Stimulated activated CD4-positive, alpha-beta T cell treated with anti-CD3 and anti-CD28 coated beads, Interleukin-4, amount 100 ng/mL, for 48 hours (primary cell): ENCODE data around the gene PPP1R13B.
"Not testable (repeated sequence)": the region's sequence is repeated elsewhere in the genome, so short reads cannot be mapped to it uniquely, and the experiment has no call there.

Source experiments
- DNase-seq, 2 donors: peaks; one replicate each; pipeline ENCODE4 v3.0.0-alpha.2; 2020; ENCODE audit warnings: low read depth in 2 of 2

The PPP1R13B gene

DNA sequence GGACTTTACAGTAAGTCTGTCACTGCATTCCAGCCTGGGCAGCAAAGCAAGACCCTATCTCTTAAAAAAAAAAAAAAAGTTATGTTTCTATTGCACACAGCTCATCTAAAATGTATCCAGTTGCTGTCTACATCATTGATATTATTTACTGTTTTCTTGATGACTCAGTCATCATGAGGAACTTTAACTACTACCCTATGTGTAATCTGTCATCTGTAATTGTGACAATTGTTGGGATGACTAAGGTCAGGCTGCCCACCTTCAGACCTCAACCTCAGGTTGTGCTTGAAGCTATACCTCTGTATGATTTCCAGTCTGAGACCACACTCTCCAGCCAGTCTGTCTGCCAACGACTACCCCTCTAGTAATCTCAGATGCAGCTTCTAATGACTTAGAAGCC is 15.3 kb downstream of the PPP1R13B start:
- no peak for DNase-seq

DNA sequence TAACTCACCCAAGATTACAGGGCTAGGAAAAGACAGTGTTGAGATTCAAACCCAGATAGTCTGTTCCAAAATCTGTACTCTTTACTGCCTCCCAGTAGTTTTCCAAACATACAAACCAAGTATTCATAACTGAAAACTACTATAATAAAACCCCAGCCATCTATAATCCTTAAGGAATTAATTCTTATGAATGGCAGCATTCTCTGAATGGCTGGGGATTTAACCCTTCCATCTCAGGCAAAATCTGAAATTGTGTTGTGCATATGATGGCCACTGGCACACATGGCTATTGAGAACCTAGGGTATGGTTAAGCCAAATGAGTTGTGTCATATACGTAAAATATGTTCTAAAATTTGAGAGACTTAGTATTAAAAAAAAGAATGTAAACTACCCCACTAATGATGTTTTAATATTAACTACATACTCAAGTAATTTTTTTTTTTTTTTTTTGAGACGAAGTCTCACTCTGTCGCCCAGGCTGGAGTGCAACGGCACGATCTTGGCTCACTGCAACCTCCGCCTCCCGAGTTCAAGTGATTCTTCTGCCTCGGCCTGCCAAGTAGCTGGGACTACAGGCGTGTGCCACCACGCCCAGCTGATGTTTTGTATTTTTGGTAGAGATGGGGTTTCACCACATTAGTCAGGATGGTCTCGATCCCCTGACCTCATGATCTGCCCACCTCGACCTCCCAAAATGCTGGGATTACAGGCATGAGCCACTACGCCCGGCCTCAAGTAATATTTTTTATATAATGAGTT is 16.7 kb downstream of the PPP1R13B start:
- no peak for DNase-seq

DNA sequence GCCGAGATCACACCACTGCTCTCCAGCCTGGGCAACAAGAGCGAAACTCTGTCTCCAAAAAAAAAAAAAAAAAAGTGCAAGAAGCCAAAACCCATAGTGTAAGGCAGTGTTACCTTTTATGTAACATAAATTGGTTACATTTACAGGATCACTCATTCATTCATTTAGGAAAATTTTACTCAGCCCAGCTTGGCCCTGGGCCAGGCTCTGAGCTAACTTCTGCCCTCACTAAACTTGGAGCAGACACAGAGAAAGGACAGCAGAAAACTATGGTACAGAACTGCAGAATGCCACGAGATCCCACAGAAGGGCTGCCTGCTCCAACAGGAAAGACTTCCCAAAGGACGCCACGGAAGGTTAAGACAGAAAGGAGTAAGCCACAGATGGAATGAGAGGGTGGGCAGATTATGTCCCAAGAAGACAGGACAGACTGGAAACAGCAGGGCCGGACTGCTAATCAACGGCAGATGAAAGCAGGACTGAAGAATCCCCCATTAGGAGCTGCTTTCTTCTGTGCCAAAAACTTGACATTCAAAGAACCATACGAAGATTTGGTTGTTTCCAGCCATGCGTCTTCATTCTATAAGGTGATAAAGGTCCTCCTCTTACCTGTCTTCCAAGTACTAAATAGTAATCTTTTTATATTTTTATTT is 18.9 kb downstream of the PPP1R13B start:
- peak in 1 of 2 donors; percentile 12 for DNase-seq

DNA sequence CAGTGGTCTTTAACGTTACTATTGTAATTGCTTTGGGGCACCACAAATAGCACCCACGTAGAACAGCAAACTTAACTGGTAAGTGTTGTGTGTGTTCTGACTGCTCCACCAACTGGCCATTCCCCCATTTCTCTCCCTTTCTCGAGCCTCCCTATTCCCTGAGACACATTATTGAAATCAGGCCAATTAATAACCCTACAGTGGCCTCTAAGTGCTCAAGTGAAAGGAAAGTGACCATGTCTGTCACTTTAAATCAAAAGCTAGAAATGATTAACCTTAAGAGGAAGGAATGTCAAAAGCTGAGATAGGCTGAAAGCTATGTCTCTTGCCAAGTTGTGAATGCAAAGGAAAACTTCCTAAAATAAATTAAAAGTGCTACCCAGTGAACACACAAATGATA is 22.3 kb downstream of the PPP1R13B start:
- no peak for DNase-seq

DNA sequence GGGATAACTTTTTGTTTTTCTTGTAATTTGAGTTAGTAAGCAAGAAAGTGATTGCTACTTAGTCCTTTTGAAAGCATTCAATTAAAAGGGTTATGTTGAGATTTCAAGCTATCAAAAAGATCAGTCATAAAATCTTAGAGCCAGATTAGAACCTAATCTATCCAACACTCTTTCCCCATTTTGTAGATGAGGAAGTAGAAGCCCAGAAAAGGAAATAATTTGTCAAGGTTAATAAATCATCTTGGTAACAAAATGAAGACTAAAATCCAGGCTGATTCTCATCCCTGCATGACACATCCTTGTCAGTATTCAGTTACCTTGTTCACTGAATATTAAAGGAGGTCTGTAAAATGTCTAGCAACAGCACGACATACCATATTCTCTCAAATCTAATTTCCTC is 26.5 kb downstream of the PPP1R13B start:
- DNase-seq, result no peak

DNA sequence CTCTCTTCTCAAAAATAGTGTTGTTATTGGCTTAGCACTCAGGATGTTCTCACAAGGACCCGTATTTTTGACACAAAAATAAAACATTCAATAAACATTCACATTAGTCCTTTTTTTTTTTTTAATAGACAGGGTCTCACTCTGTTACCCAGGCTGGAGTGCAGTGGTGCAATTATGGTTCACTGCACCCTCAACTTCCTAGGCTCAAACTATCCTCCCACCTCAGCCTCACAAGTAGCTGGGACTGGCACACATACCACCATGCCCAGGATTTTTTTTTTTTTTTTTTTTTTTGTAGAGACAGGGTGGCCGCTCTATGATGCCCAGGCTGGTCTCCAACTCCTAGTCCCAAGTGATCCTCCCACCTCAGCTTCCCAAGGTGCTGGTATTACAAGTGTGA is 27.0 kb downstream of the PPP1R13B start:
- no peak for DNase-seq

DNA sequence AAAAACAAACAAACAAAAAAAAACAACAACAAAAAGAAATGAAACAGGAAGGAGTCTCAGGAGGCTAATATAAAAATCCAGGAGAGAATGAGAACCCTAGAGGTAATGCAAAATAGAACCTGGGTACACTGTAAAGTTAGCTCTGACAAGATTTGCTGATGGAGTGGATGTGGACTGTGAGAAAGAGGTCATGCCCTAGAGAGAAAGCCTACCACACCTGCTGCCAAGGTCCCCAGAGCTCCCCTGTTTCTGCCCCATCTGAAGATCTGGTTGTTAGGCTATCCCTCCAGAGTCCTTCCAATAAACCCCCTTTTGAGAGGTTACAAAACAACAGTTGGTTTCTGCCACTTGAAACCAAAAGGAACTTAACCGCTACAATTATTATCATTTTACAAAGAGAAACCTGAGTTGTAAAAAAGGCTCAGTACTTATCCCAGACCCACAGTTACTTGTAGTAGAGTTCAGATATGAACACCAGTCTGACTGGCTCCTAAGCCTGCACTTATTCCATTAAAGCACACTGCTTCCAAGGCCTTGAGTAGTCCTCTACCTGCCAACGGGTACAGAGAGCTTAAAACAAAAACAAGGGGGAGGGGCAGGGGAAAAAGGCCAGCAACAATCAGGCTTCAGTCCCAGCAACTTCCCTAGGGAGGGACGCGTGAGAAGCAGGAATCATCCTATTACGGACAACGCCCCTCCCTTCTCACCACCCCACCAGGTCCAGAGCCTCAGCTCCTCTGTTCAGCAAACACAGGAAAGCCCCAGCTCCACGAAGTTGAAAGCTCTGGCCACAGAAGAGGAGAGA is 27.7 kb downstream of the PPP1R13B start:
- no peak for DNase-seq

DNA sequence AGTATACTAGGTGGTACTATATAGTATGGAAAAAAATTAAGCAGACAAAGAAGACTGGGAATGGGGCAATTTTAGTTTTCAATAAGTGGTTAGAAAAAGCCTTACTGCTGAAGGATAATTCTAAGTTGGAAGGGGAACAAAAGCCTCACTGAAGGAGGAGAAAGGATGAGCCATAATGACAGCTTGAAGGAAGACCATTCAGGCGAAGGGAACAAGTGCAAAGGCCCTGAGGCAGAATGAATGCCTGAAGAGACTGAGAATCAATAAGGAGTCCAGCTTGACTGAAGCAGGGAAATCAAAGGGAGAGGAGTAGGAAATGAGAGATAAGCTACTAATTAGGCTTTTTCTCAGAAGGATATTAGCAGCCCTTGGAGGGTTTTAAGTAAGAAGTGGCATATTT is 28.5 kb downstream of the PPP1R13B start:
- DNase-seq, result no peak

DNA sequence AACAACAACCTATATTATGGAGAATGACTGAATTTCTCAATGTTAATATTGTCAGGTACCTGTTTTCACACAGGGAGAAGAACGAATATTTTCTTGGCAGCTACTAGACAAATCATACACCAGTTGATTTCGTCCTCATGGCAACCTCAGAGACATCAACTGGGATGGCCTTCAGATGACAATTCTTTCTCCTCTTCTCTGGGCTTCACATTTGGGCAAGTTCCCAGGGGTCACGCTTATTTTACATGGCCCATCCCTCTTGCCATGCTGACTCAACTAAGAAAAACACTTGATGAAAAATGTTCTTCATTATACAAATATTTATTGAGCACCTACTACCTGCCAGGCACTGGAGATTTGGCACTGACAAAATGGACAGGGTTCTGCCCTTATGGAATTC is 29.0 kb downstream of the PPP1R13B start:
- DNase-seq, result no peak

DNA sequence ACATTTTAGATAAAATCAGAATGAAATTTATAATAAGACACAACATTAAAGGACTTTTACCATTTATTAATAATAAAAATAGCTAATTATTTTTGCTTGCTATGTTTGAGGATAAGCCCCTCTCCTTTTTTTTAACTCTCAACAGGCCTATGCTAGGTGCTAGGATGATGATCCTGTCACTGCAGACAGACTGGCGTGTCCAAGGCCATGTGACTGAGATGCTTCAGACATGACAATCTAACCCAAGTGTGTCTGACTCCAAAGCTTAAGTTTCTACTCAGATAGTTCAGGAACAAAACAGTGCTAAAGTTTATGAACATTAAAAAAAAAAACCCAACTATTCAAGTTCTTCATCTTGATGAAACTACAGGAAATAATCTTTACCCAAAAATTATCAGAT is 29.8 kb downstream of the PPP1R13B start:
- DNase-seq, result no peak

DNA sequence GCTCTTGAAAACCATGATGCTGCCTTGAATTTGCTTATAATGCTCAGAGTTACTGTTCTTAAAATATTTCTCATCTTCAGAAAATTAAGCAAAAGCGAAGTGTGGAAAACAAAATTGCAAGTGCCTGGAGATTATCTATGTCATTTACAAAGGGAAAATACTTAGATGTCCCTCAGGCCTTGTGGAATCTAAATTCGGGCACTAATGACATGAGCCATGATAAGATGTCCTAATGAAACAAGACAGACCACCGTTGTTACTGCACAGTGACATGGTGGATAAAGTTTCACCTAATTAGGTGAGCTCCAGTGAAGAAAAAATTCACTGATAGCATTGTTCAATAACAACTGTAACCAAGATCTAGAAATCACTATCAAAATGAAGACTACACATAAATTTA is 30.4 kb downstream of the PPP1R13B start:
- DNase-seq, result no peak

DNA sequence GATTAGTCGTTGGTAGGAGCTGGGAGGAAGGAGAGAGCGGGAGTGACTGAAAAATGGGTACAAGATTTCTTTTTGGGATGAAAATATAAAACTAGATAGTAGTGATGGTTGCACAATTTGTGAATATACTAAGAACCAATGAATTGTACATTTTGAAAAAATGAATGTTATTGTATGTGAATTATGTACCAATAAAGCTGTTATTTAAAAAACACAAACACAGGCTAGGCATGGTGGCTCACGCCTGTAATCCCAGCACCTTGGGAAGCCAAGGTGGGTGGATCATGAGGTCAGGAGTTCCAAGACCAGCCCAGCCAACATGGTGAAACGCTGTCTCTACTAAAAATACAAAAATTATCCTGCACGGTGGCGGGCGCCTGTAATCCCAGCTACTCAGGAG is 32.1 kb downstream of the PPP1R13B start:
- DNase-seq, result no peak

DNA sequence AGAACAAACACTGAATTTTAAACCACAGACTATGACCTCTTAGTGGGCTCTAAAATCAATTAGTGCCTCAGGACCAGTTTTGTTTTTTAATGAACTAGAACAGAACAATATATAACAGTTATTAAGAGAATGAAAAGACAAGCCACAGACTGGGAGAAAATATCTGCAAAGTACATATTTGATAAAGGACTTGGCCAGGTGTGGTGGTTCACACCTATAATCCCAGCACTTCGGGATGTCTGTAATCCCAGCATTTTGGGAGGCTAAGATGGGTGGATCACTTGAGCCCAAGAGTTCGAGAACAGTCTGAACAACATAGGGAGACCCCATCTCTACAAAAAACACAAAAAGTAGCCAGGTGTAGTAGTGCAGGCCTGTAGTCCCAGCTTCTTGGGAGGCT is 36.2 kb downstream of the PPP1R13B start:
- DNase-seq, result no peak

DNA sequence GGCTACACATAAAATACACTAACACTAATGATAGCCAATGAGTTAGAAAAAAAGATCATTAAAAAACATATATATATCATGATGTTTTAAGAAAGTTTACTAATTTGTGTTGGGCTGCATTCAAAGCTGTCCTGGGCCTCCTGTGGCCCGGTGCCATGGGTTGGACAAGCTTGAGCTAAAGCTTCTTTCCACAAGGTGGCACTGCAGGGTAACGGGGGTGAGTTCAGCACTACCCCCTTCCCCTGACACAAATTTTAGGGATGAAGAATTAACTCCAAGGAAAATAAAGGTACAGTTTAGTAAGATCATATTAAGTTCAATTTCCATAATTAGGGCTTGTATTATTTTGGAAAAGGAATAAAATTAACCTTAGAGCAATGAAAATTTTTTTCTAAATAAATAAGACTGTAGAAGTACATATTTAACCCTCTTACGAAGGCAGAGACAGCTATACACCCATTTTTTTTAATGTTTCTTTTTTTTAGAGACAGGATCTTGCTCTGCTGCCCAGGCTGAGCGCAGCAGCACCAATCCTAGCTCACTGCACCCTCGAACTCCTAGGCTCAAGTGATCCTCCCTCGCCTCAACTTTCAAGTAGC is 38.9 kb downstream of the PPP1R13B start:
- peak; percentile 56 to 63 for DNase-seq

DNA sequence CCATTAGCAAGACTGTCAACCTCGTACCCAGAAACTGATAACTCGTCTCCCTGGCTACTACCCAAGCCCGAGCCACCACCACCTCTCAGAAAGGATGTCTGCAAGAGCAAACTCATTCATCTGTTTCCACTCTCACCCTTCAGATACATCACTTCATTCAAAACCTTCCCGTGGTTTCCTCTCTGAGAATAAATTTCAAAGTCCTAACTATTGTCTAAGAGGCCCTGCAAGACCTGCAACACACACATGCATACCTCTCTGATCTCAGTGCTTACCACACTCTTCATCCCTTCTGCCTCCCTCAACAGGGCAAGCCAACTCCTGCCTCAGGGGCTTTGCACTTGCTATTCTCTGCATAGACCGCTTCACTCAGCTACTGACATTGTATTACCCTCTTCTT is 40.6 kb downstream of the PPP1R13B start:
- no peak for DNase-seq

DNA sequence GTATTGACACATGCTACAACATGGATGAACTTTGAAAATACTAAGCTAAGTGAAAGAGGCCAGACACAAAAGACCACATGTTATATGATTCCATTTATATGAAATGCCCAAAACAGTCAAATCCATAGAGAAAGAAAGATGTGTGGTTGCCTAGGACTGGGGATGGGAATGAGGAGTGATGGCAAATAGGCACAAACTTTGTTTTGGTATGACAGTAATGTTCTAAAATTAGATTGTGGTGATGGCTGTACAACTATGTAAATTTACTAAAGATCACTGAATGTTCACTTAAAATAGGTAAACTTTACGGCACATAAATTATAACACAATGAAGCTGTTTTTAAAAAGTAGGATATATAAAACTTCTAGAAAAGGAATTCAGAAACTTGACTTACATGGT is 41.7 kb downstream of the PPP1R13B start:
- no peak for DNase-seq

DNA sequence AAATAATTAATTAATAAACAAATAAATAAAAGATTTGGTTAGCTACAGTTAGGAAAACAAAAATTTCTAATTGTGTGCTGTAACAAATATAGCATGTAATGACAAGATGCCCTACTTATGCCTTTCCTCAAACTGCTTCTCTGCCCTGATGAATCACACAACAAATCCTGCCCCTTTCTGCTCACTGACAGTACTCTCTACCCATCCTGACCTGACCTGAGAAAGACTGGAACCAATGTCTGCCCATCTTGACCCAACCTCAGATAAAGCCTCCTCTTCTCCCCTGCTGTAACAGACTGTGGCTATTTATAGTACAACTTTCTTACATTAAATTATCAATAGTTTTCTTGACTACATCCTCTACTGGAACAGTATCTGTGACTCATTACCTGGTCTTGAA is 43.7 kb downstream of the PPP1R13B start:
- DNase-seq, result no peak

DNA sequence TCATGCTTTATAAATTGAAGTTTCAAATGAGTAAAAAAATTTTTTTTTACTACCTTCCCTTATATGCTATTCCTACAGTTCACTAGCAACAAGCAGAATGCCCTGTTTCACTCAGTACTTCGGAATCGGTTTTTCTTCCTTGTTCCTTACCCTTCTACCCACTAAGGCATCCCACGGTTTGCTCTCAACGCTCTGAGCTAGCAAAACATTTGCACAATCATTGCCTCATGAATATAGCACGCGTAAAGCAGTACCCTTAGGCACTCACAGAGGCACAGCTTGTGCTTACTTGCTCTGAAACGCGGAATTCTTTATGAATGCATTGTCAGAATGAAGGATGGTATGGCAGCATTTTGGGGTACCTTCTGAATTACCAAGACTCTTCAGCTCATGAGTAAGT is 45.0 kb downstream of the PPP1R13B start:
- DNase-seq, result no peak

DNA sequence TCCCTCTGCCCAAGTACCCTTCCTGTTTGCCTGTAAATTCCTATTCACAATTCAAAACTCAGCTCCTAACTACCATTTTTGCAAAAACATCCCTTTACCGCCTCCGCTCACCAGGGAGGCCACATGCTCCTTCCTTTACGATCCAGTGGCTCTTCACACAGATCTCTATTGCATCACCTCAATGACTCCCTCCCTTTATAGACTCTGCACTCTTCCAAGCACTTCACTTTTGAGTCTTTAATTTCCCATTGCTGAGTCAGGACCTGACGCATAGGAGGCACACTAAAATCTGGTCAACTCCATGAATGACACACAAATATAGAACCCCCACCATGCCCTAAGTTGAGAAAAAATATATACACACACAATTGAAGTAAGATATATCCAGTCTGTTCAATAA is 45.9 kb downstream of the PPP1R13B start:
- DNase-seq, result no peak

DNA sequence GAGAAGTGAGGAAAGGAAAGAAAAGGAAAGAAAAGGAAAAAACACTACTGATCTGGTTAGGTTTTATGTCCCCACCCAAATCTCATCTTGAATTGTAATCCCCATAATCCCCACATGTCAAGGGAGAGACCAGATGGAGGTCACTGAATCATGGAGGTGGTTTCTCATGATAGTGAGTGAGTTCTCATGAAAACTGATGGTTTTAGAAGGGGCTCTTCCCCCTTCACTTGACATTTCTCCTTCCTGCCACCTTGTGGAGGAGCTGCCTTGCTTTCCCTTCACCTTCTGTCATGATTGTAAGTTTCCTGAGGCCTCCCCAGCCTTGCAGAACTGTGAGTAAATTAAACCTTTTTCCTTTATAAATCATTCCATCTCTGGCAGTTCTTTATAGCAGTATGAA is 54.2 kb downstream of the PPP1R13B start:
- not testable (repeated sequence) for DNase-seq

DNA sequence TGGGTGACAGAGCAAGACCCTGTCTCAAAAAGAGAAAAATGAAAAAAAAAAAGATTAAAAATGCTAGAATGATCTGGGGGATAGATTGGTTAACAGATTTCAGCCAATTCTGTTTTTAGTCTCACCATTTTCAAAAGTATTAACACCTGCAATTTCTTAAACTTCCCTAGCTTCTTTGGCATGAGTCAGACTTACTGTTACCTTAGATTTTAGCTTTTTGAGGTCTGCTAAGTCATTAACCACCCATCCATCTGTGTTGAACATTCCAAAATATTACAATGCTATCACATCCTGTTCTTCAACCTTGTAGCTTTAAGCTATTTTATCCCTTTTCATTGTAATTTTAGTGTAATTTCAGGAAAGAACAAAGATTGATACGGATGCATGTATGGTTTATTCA is 59.3 kb downstream of the PPP1R13B start:
- no peak for DNase-seq

DNA sequence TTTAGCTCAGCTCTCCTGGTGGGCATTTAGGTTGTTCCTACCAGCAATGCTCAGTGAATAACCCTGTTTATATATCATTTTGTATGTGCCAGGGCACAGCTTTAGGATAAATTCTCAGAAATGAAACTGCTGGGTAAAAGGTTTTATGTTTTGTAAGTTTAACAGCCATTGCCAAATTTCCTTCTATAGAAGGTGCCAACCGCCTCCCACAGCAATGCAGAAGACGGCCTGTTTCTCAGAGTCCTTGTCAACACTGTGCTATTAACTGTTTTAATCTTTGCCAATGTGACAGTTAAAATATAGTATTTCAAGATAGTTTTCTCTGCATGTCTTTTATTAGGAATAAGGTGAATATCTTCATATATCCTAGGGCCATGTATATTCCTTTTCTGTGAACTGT is 65.0 kb downstream of the PPP1R13B start:
- no peak for DNase-seq
